Hepatocyte (in vitro differentiated cells): ENCODE measurements around the gene COL21A1. TPM values are rescaled to one million over a fixed set of nuclear protein-coding genes. Genes with fewer than 3 reads are reported as not detected.

ENCODE experiments used
- DNase-seq: peaks from one replicate; pipeline ENCODE4 v3.0.0-alpha.2; 2016; ENCODE audit warnings: low spot score
- H2AFZ ChIP-seq: fragments of 200-600 bp; sonication (generic); 2 replicates; pipeline ENCODE4 v1.6.0; 2016; ENCODE audit warnings: antibody characterized with exemption, mild to moderate bottlenecking
- H3K27ac ChIP-seq: fragments of 200-600 bp; sonication (generic); 2 replicates; pipeline ENCODE4 v1.5.1; 2016; ENCODE audit warnings: mild to moderate bottlenecking
- H3K27me3 ChIP-seq: fragments of 200-600 bp; sonication (generic); 2 replicates; pipeline ENCODE4 v1.6.1; 2016
- H3K36me3 ChIP-seq: fragments of 200-600 bp; sonication (generic); replicated peaks from 2 replicates; pipeline ENCODE4 v1.5.1; 2016; ENCODE audit warnings: low read depth; ENCODE audit not compliant: insufficient read depth
- H3K4me1 ChIP-seq: fragments of 200-600 bp; sonication (generic); 2 replicates; pipeline ENCODE4 v1.5.1; 2016; ENCODE audit warnings: mild to moderate bottlenecking, moderate library complexity; ENCODE audit not compliant: insufficient read depth
- H3K4me2 ChIP-seq: fragments of 200-600 bp; sonication (generic); 2 replicates; pipeline ENCODE4 v1.6.0; 2016
- H3K4me3 ChIP-seq: fragments of 200-600 bp; sonication (generic); 2 replicates; pipeline ENCODE4 v1.5.1; 2016; ENCODE audit warnings: mild to moderate bottlenecking
- H3K79me2 ChIP-seq: fragments of 200-600 bp; sonication (generic); 2 replicates; pipeline ENCODE4 v1.6.0; 2017; ENCODE audit warnings: mild to moderate bottlenecking
- H3K9me2 ChIP-seq: fragments of 200-600 bp; sonication (generic); replicated peaks from 2 replicates; pipeline ENCODE4 v1.6.0; 2017; ENCODE audit warnings: mild to moderate bottlenecking; ENCODE audit not compliant: insufficient read depth
- H3K9me3 ChIP-seq: fragments of 200-600 bp; sonication (generic); 2 replicates; pipeline ENCODE4 v1.5.1; 2016; ENCODE audit warnings: low read depth, mild to moderate bottlenecking
- H4K20me1 ChIP-seq: fragments of 200-600 bp; sonication (generic); 2 replicates; pipeline ENCODE4 v1.6.0; 2016; ENCODE audit warnings: mild to moderate bottlenecking; ENCODE audit not compliant: insufficient read depth, poor library complexity, severe bottlenecking
- EZH2 ChIP-seq: fragments of 200-600 bp; sonication (generic); IDR thresholded peaks from 2 replicates; pipeline ENCODE4 v1.6.1; 2016; ENCODE audit warnings: antibody characterized with exemption, mild to moderate bottlenecking, borderline replicate concordance
- EZH2phosphoT487 ChIP-seq: fragments of 200-600 bp; sonication (generic); IDR thresholded peaks from one replicate; pipeline ENCODE4 v1.6.1; 2018; ENCODE audit warnings: antibody characterized with exemption, mild to moderate bottlenecking, low read depth, moderate library complexity; ENCODE audit not compliant: unreplicated experiment, severe bottlenecking
- WGBS: methylation state at CpG from one replicate; pipeline ENCODE4 v1.1.6; 2016; ENCODE audit warnings: low lambda C conversion rate; ENCODE audit errors: missing lambda C conversion rate; 5-methylcytosine and 5-hydroxymethylcytosine counted together
- polyA plus RNA-seq: library from polyadenylated mRNA; unstranded; fragments of >200 nt; fragmentation: Nextera tagmentation; extraction: Ambion mirVana; gene quantifications from 2 replicates; pipeline ENCODE4 v1.2.1, GENCODE V29; 2016
- total RNA-seq: library from RNA; depleted of rRNA; stranded (reverse); fragments of >200 nt; gene quantifications from 2 replicates; pipeline ENCODE4 v1.2.3, GENCODE V29; 2014
- TF ChIP-seq, protein P1 (sequence below): fragments of 200-600 bp; sonication (generic); IDR thresholded peaks from 2 replicates; pipeline ENCODE4 v1.5.1; 2016; ENCODE audit warnings: antibody characterized with exemption, mild to moderate bottlenecking; ENCODE audit not compliant: poor library complexity

COL21A1 gene
- total and polyA plus RNA-seq, 2 experiments from 2014 or later = 36.2 to 44.7 TPM

DNA sequence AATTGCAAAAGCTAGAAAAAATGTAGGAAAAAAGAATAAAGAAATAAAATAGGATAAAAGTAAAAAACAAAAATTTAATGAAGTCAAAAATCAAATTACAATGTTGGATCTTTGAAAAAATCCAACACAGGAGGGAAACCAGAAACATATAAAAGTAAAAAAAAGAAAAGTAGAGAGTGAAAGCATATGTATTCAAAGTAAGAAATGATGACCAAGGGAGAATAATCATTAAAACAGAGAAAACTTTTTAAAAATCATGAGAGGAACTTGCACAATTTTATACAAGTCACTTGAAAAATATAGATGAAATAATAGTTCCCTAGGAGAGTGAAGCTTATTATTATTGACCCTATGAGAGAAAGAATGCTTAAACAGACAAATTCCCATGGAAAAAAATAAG, 138.2 kb downstream of the COL21A1 start:
- Histone ChIP-seq H3K27me3 (no peaks in the 10 kb centered on the region), H3K27ac (no peak overlapping the region), H2AFZ (no peak overlapping the region), H3K4me2 (no peak overlapping the region), H3K9me3 (no peaks in the 10 kb centered on the region), H3K79me2 (no peaks in the 10 kb centered on the region), H3K4me3 (no peak overlapping the region), H3K36me3 (no peaks in the 10 kb centered on the region), H4K20me1 (no peaks in the 10 kb centered on the region), H3K4me1 (no peaks in the 10 kb centered on the region), H3K9me2 (no peaks in the 10 kb centered on the region)
- DNase-seq = no peak
- no peak for TF ChIP-seq EZH2phosphoT487
- TF ChIP-seq, protein P1, sequence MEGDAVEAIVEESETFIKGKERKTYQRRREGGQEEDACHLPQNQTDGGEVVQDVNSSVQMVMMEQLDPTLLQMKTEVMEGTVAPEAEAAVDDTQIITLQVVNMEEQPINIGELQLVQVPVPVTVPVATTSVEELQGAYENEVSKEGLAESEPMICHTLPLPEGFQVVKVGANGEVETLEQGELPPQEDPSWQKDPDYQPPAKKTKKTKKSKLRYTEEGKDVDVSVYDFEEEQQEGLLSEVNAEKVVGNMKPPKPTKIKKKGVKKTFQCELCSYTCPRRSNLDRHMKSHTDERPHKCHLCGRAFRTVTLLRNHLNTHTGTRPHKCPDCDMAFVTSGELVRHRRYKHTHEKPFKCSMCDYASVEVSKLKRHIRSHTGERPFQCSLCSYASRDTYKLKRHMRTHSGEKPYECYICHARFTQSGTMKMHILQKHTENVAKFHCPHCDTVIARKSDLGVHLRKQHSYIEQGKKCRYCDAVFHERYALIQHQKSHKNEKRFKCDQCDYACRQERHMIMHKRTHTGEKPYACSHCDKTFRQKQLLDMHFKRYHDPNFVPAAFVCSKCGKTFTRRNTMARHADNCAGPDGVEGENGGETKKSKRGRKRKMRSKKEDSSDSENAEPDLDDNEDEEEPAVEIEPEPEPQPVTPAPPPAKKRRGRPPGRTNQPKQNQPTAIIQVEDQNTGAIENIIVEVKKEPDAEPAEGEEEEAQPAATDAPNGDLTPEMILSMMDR = no peak
- no peak for TF ChIP-seq EZH2

DNA sequence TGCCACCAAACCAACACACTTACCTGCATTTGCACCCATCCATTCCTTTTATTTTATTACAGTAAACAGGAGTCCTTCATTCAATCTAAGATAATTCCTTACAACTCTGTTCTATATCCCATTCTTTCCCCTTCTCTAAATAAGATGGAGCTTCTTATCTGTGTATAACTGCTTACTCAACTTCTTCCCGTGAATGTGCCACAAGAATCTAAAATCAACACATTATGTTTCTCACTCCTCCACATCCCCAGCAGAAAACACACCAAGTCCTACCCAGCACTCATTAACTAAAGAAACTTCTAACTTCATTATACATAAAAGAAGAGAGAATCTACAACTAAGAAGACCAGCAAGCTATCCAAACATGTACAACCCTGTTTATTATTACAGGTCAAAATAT, 141.1 kb downstream of the COL21A1 start:
- no peak for DNase-seq
- no peaks in the 10 kb centered on the region for H3K9me2 ChIP-seq
- no peak overlapping the region for H3K4me3 ChIP-seq
- peaks cover 4% of the 10 kb centered on the region for H3K4me1 ChIP-seq
- H2AFZ ChIP-seq = no peak overlapping the region
- no peaks in the 10 kb centered on the region for H3K79me2 ChIP-seq
- H3K27me3 ChIP-seq = no peaks in the 10 kb centered on the region
- H4K20me1 ChIP-seq = no peaks in the 10 kb centered on the region
- TF ChIP-seq EZH2phosphoT487 = no peak
- TF ChIP-seq, protein P1 = no peak
- no peak for TF ChIP-seq EZH2
- no peak overlapping the region for H3K4me2 ChIP-seq
- H3K9me3 ChIP-seq = no peaks in the 10 kb centered on the region
- WGBS = 55% methylated on average over 1 of the region's 1 CpG
- no peaks in the 10 kb centered on the region for H3K36me3 ChIP-seq
- H3K27ac ChIP-seq = no peak overlapping the region

DNA sequence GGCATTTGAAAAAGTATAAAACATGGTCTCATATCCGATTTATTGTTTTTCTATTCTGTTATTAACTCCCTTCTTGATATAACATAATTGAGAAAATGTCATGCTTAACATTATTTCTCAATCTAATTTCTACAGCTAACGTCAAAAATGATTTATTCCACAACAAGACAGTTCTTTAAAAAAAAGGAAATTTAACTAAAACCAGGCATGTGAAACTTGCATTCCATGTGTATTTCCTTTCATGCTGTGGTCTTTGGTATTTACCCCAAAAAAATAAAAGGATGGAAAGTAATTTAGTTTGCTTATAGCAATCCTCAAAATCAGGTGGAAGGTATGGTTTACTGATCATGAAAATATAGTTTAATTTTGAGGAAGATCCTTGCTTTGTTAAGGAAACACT, 142.8 kb downstream of the COL21A1 start:
- H3K36me3 ChIP-seq = no peaks in the 10 kb centered on the region
- H3K79me2 ChIP-seq = no peaks in the 10 kb centered on the region
- no peak overlapping the region for H3K4me2 ChIP-seq
- H3K27me3 ChIP-seq = no peaks in the 10 kb centered on the region
- 65% methylated on average over 2 of the region's 2 CpGs for WGBS
- no peak overlapping the region for H2AFZ ChIP-seq
- TF ChIP-seq, protein P1 = no peak
- H3K4me1 ChIP-seq = peaks cover 4% of the 10 kb centered on the region
- DNase-seq = no peak
- no peaks in the 10 kb centered on the region for H3K9me3 ChIP-seq
- no peak overlapping the region for H3K4me3 ChIP-seq
- no peaks in the 10 kb centered on the region for H4K20me1 ChIP-seq
- no peak overlapping the region for H3K27ac ChIP-seq
- no peaks in the 10 kb centered on the region for H3K9me2 ChIP-seq

DNA sequence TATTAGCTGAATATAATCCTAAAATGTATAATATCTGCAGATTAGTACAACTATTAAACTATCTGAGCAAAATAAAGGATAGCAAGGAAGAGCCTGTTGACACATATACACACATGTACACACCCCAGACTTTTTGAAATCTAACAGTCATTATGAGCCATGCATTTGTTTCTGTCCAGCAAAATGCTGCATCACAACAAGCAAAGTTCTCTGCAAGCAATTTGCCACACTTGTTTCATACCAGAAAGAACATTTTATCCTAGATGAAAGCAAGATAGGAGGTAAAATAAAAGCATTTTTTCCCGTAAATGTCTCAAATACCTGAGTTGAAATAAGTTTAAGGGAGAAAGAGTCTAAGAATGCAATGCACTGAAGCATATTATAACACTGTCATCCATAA, 145.2 kb downstream of the COL21A1 start:
- H3K4me3 ChIP-seq = no peak overlapping the region
- H3K27me3 ChIP-seq = no peaks in the 10 kb centered on the region
- no peak for DNase-seq
- no peak overlapping the region for H2AFZ ChIP-seq
- H3K27ac ChIP-seq = no peak overlapping the region
- no peaks in the 10 kb centered on the region for H3K9me3 ChIP-seq
- H3K9me2 ChIP-seq = no peaks in the 10 kb centered on the region
- H3K79me2 ChIP-seq = no peaks in the 10 kb centered on the region
- WGBS = 92% methylated on average over 1 of the region's 1 CpG
- no peak overlapping the region for H3K4me2 ChIP-seq
- TF ChIP-seq EZH2 (no peak), EZH2phosphoT487 (no peak)
- TF ChIP-seq, protein P1 = no peak
- H3K4me1 ChIP-seq = peaks cover 4% of the 10 kb centered on the region
- no peaks in the 10 kb centered on the region for H4K20me1 ChIP-seq
- H3K36me3 ChIP-seq = no peaks in the 10 kb centered on the region
